Measurements from ENCODE around the gene KRT35. TPM values are rescaled to one million over a fixed set of nuclear protein-coding genes. Genes with fewer than 3 reads are reported as not detected.

Gene KRT35
- total RNA-seq, 1 experiment from 2014 or later, result not detected

DNA sequence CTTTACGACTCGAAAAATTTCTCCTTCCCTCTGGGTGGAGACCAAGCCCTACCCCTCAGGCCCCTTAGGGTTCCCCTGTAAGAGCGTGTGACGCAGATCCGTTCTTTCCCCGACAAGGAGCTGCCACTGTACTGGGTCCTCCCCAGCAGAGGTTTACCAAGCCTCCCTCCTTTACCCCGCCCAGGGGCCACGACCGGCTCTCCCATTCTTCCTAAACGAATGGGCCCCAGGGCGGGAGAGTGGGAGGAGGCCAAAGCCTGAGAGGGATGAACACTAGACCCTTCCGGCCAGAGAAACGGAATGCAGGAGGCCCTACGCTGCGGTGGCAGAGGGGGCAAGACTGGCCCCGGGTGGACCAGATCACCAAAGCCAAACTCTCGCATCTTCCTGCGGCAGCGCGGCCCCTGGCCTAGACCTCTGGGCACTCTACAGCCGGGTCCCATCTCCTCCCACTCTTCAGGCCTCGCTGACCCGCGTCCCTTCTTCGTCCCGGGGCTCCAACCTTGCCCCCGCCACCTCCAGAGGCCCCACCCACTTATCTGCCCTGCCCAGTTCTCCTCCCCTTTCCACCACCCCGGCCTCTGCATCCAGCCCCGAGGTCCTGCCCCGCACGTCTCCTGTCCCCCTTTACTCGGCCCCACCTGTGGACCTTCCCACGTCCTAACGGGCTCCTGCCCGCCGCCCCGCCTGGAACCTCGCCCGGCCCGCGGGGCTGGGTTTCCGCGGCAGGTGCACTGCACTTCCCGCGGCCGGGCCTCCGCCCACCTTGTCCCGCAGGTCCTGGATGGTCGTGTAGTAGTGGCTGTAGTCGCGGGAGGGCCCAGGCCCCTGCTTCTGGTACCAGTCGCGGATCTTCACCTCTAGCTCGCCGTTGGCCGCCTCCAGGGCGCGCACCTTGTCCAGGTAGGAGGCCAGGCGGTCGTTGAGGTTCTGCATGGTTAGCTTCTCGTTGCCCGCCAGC is 46.4 kb upstream of the KRT35 start:
- no peaks in the 10 kb centered on the region for H3K27me3 ChIP-seq (ENCODE audit: insufficient read depth, low read length)
- no peak for DNase-seq (ENCODE audit: low read depth, low spot score)

More for the DNA sequence above, 46.4 kb upstream of the KRT35 start:
- Histone ChIP-seq H4K20me1 (ENCODE audit: insufficient read depth) (no peaks in the 10 kb centered on the region; the same call in 1 of the 2 replicates), H3K9ac (ENCODE audit: low read length) (peak overlapping the region; percentile 99), H2AFZ (ENCODE audit: low read depth, low read length, poor library complexity, severe bottlenecking) (no peak overlapping the region), H3K9me3 (ENCODE audit: control insufficient read depth in 1 of 2, insufficient read depth in 1 of 2, low read depth in 1 of 2, low read length in 2 of 2) (no peaks in the 10 kb centered on the region), H3K4me3 (replicated peaks in 1 of 2; ENCODE audit: low read depth in 1 of 2, low read length in 2 of 2) (peak overlapping the region; percentile 95 to 96), H3K36me3 (ENCODE audit: control insufficient read depth in 1 of 2, insufficient read depth in 2 of 2, low read length in 2 of 2) (peaks cover 3 to 24% of the 10 kb centered on the region in 2 experiments; a peak in 3 of 4 replicates), H3K9me2 (ENCODE audit: insufficient read depth) (no peaks in the 10 kb centered on the region), H3K79me2 (ENCODE audit: insufficient read depth, low read length) (peaks cover 43% of the 10 kb centered on the region), H3K4me2 (ENCODE audit: low read length) (peak overlapping the region; percentile 95), H3K27ac (ENCODE audit: low read depth, low read length) (peak overlapping the region; percentile 99), H3K4me1 (ENCODE audit: control insufficient read depth in 1 of 2, insufficient read depth in 2 of 2, low read length in 2 of 2) (peaks cover 64 to 89% of the 10 kb centered on the region in 2 experiments)
- CTCF ChIA-PET, result interaction anchor here (0.8 to 4.2 kb wide), 5 partner anchors 13 to 136 kb away, joined by 3 to 45 read pairs (median 15); no protein-coding TSS in a partner anchor
- ATAC-seq, result peak; percentile 18
- POLR2A ChIA-PET, result interaction anchor here (0.7 to 12.9 kb wide), 20 partner anchors 8 to 617 kb away, joined by 3 to 148 read pairs (median 6); partner anchors contain the start of genes EIF1 and KRT15
- RAD21 ChIA-PET (ENCODE audit: low non-redundant PET in 1 of 2, low total read pairs in 2 of 2, uncharacterized antibody in 2 of 2, unreplicated experiment in 2 of 2), result interaction anchor here (0.7 to 2.0 kb wide), 3 partner anchors 21 to 22 kb away, joined by 4 to 8 read pairs (median 8); no protein-coding TSS in a partner anchor
- TSS peak; percentile 57 for BruUV-seq (replicated peaks)
- intact Hi-C loops (cut with micrococcal nuclease), result loop anchor here (2.0 kb wide), 1 partner anchor 619 kb away; no protein-coding TSS in a partner anchor
- no peak for TF ChIP-seq CTCF (IDR thresholded peaks at IDR 0.05 in 2 of 3, conservative IDR thresholded peaks at IDR 0.05 in 1 of 3; ENCODE audit: borderline replicate concordance in 1 of 3, insufficient read depth in 1 of 3, low read depth in 2 of 3, low read length in 2 of 3)
- no peak for TF ChIP-seq CBX3 (IDR thresholded peaks at IDR 0.05; ENCODE audit: low read depth)
- peak; percentile 51 for TF ChIP-seq YY1 (IDR thresholded peaks at IDR 0.05; ENCODE audit: extremely low read depth, insufficient replicate concordance, low read depth, low read length)
- TF ChIP-seq ELF1 (IDR thresholded peaks at IDR 0.05; ENCODE audit: borderline replicate concordance, low read depth), result no peak
- peak; percentile 11 for TF ChIP-seq POLR2AphosphoS5 (IDR thresholded peaks at IDR 0.05; ENCODE audit: low read depth, low read length)
- no peak for TF ChIP-seq REST (IDR thresholded peaks at IDR 0.05; ENCODE audit: low read depth)
- no peak for TF ChIP-seq SIN3A (IDR thresholded peaks at IDR 0.05; ENCODE audit: low read depth)

Data from HCT116 (cell line).